Neuronal stem cell (in vitro differentiated cells): ENCODE data around the gene MAN1B1.
A peak's percentile ranks its signal among the peaks of the same experiment; 100 is the strongest.

Experiments used
- DNase-seq: peaks from one replicate; pipeline ENCODE4 v3.0.0-alpha.2; 2013; ENCODE audit warnings: low spot score
- H2AFZ ChIP-seq: one replicate; pipeline ENCODE4 v1.6.1; 2013; ENCODE audit warnings: mild to moderate bottlenecking, low read length, inconsistent platforms
- H2AK5ac ChIP-seq: 2 replicates; pipeline ENCODE4 v1.6.1; 2013; ENCODE audit warnings: low read depth, mild to moderate bottlenecking, inconsistent platforms, low read length, moderate library complexity, mixed read lengths
- H2BK120ac ChIP-seq: 2 replicates; pipeline ENCODE4 v1.6.1; 2013; ENCODE audit warnings: low read depth, mild to moderate bottlenecking, inconsistent platforms, low read length, moderate library complexity, mixed read lengths
- H2BK12ac ChIP-seq: one replicate; pipeline ENCODE4 v1.6.1; 2013; ENCODE audit warnings: low read length, inconsistent platforms
- H2BK15ac ChIP-seq: 2 replicates; pipeline ENCODE4 v1.6.1; 2013; ENCODE audit warnings: mild to moderate bottlenecking, low read length, inconsistent platforms, mixed read lengths
- H2BK5ac ChIP-seq: one replicate; pipeline ENCODE4 v1.6.1; 2013; ENCODE audit warnings: inconsistent platforms, mild to moderate bottlenecking, low read length, moderate library complexity
- H3K14ac ChIP-seq: one replicate; pipeline ENCODE4 v1.6.1; 2013; ENCODE audit warnings: low read length, inconsistent platforms
- H3K18ac ChIP-seq: 2 replicates; pipeline ENCODE4 v1.6.1; 2013; ENCODE audit warnings: low read length, inconsistent platforms
- H3K23ac ChIP-seq: 2 replicates; pipeline ENCODE4 v1.6.1; 2013; ENCODE audit warnings: low read depth, mild to moderate bottlenecking, mixed read lengths, low read length, inconsistent platforms; ENCODE audit not compliant: poor library complexity
- H3K27ac ChIP-seq: replicated peaks from 3 replicates; pipeline ENCODE4 v1.5.1; 2013; ENCODE audit warnings: low read length, inconsistent platforms
- H3K27me3 ChIP-seq, 3 experiments: 2 replicates each; pipeline ENCODE4 v1.6.1; 2013; ENCODE audit warnings: low read length in 3 of 3, mild to moderate bottlenecking in 2 of 3, inconsistent platforms in 1 of 3, low read depth in 1 of 3, mixed read lengths in 1 of 3, moderate library complexity in 1 of 3; ENCODE audit not compliant: control insufficient read depth in 3 of 3, insufficient read depth in 3 of 3
- H3K36me3 ChIP-seq, 2 donors: replicated peaks in 1 of 2; 2 replicates each; pipeline ENCODE4 v1.6.1; 2013; ENCODE audit warnings: low read length in 2 of 2; ENCODE audit not compliant: control insufficient read depth in 2 of 2, insufficient read depth in 2 of 2
- H3K4ac ChIP-seq: 2 replicates; pipeline ENCODE4 v1.6.1; 2013; ENCODE audit warnings: inconsistent platforms, mild to moderate bottlenecking, low read length, moderate library complexity
- H3K4me1 ChIP-seq, 2 donors: 1 replicate in 1 of 2; 2 replicates in 1 of 2; pipeline ENCODE4 v1.6.1; 2013; ENCODE audit warnings: low read length in 2 of 2, low read depth in 1 of 2; ENCODE audit not compliant: control insufficient read depth in 2 of 2, insufficient read depth in 1 of 2
- H3K4me2 ChIP-seq: one replicate; pipeline ENCODE4 v1.6.1; 2013; ENCODE audit warnings: mild to moderate bottlenecking, low read length, inconsistent platforms; ENCODE audit not compliant: insufficient read depth, poor library complexity, severe bottlenecking
- H3K4me3 ChIP-seq, 2 donors: 2 replicates each; pipeline ENCODE4 v1.5.1; 2013; ENCODE audit warnings: low read length in 2 of 2, mild to moderate bottlenecking in 2 of 2, inconsistent platforms in 1 of 2, moderate library complexity in 1 of 2
- H3K79me1 ChIP-seq: one replicate; pipeline ENCODE4 v1.6.1; 2013; ENCODE audit warnings: low read depth, mild to moderate bottlenecking, inconsistent platforms, low read length, moderate library complexity
- H3K9ac ChIP-seq: one replicate; pipeline ENCODE4 v1.6.1; 2013; ENCODE audit warnings: mild to moderate bottlenecking, low read depth, low read length, inconsistent platforms; ENCODE audit not compliant: poor library complexity
- H3K9me3 ChIP-seq, 2 donors: replicated peaks in 1 of 2; 2 replicates each; pipeline versions ENCODE3 to v1.6.1; 2013; ENCODE audit warnings: low read length in 2 of 2, mild to moderate bottlenecking in 2 of 2, inconsistent platforms in 1 of 2, low read depth in 1 of 2, mixed read lengths in 1 of 2, moderate library complexity in 1 of 2; ENCODE audit not compliant: control insufficient read depth in 2 of 2, insufficient read depth in 1 of 2
- H4K8ac ChIP-seq: one replicate; pipeline ENCODE4 v1.6.1; 2013; ENCODE audit warnings: low read depth, mild to moderate bottlenecking, inconsistent platforms, low read length, moderate library complexity
- H4K91ac ChIP-seq: one replicate; pipeline ENCODE4 v1.6.1; 2013; ENCODE audit warnings: low read length, low read depth, mild to moderate bottlenecking, inconsistent platforms; ENCODE audit not compliant: poor library complexity
- WGBS, 2 donors: extraction: QIAGEN DNeasy Blood & Tissue Kit; methylation state at CpG; one replicate each; pipeline ENCODE4 v1.1.7; 2013; ENCODE audit warnings: missing lambda C conversion rate in 2 of 2, mixed read lengths in 1 of 2; ENCODE audit not compliant: insufficient read length in 2 of 2, insufficient replicate concordance in 1 of 2; ENCODE audit errors: extremely low coverage in 2 of 2; 5-methylcytosine and 5-hydroxymethylcytosine counted together

Gene MAN1B1

DNA sequence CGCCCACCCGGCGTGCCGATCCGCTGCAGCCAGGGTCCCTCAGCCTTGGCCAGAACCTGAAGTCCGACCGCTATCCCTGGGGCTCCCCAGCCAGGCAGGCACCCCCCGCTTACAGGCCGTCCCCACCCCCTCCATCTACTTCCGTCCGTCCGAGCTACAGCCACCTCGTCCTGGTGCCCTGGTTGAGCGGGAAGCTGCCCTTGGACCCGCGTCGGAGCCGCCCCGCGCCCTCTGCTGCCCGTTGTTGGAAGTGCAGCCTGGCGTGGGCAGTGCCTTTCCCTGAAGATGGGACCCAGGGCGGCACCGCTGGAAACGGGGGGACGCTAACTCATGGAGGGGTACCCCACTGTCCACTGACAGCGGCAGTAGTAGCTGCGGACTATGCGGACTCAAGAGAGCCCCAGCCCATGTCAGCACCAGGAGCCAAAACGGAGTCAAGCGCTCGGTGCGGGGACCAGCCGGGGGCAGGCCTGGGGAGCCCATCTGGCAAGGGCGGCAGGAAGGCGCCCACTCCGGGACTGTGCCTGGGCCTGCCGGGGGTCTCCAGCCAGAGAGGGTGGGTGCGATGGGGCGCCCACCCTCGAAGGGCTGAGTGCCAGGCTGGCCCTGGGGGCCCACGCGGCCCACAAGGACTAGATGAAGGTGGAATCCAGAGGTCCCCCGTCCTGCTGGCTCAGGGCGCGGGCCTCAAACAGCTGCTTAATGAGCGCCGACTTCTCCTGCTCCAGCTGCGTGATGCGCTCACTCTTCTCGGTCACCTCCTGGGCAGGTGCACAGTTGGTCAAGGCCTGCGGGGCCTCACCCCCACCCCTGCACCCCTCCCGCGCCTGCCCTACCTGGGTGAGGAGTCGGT, 22.5 kb upstream of the MAN1B1 start:
- Histone ChIP-seq H3K27ac (no peak overlapping the region), H4K8ac (no peak overlapping the region), H3K4me3 (no peak overlapping the region), H4K91ac (no peak overlapping the region), H3K4me1 (peaks cover 4 to 7% of the 10 kb centered on the region in 2 donors), H2AFZ (no peak overlapping the region), H3K4ac (no peak overlapping the region), H2BK15ac (peak overlapping the region; percentile 64), H3K23ac (no peak overlapping the region), H2BK5ac (no peak overlapping the region), H3K9me3 (peaks cover 0 to 2% of the 10 kb centered on the region in 2 donors), H3K27me3 (peaks cover 0 to 5% (median 0%) of the 10 kb centered on the region in 3 experiments), H2AK5ac (peak overlapping the region; percentile 68), H2BK12ac (no peak overlapping the region), H3K4me2 (no peak overlapping the region), H2BK120ac (peak overlapping the region; percentile 41), H3K14ac (no peak overlapping the region), H3K79me1 (peaks cover 9% of the 10 kb centered on the region), H3K18ac (peak overlapping the region; percentile 2), H3K36me3 (peaks cover 3 to 30% of the 10 kb centered on the region in 2 donors), H3K9ac (peak overlapping the region; percentile 24)
- WGBS, 2 donors = no CpG with 5 or more reads among the region's 55 CpGs
- DNase-seq = no peak

- no peak overlapping the region for H2BK120ac ChIP-seq
- H3K36me3 ChIP-seq = peaks cover 3 to 30% of the 10 kb centered on the region in 2 donors
- H3K27me3 ChIP-seq = peaks cover 0 to 10% (median 3%) of the 10 kb centered on the region in 3 experiments
- H3K9me3 ChIP-seq = peaks cover 0 to 2% of the 10 kb centered on the region in 2 donors
- H3K23ac ChIP-seq = no peak overlapping the region
- H2BK12ac ChIP-seq = no peak overlapping the region
- H3K4me3 ChIP-seq = no peak overlapping the region
- WGBS, 2 donors = no CpG with 5 or more reads among the region's 12 CpGs
- H2BK5ac ChIP-seq = no peak overlapping the region
- no peak overlapping the region for H3K4ac ChIP-seq
- no peak overlapping the region for H3K9ac ChIP-seq
- peaks cover 7% of the 10 kb centered on the region in 2 donors for H3K4me1 ChIP-seq
- peaks cover 11% of the 10 kb centered on the region for H3K79me1 ChIP-seq
- no peak overlapping the region for H2AFZ ChIP-seq
- H2BK15ac ChIP-seq = no peak overlapping the region
- DNase-seq = no peak
- H4K91ac ChIP-seq = no peak overlapping the region
- no peak overlapping the region for H3K14ac ChIP-seq
- H2AK5ac ChIP-seq = peak overlapping the region; percentile 56
- no peak overlapping the region for H3K4me2 ChIP-seq
- no peak overlapping the region for H3K27ac ChIP-seq
- H3K18ac ChIP-seq = no peak overlapping the region
- H4K8ac ChIP-seq = no peak overlapping the region
Measured at GRCh38 chr9:137064880-137065164, 22.0 kb upstream of the MAN1B1 start.

- Histone ChIP-seq H4K91ac (no peak overlapping the region), H3K4me1 (peaks cover 7% of the 10 kb centered on the region in 2 donors), H3K27me3 (peaks cover 0 to 10% (median 3%) of the 10 kb centered on the region in 3 experiments), H2BK120ac (no peak overlapping the region), H3K27ac (no peak overlapping the region), H3K79me1 (peaks cover 11% of the 10 kb centered on the region), H3K23ac (peak overlapping the region; percentile 73), H3K4me2 (no peak overlapping the region), H2AK5ac (peak overlapping the region; percentile 28), H2BK5ac (no peak overlapping the region), H2BK15ac (no peak overlapping the region), H2BK12ac (no peak overlapping the region), H3K14ac (no peak overlapping the region), H3K18ac (no peak overlapping the region), H4K8ac (peak overlapping the region; percentile 17), H3K4ac (no peak overlapping the region), H3K9ac (no peak overlapping the region), H2AFZ (no peak overlapping the region), H3K4me3 (no peak overlapping the region), H3K9me3 (peaks cover 0 to 2% of the 10 kb centered on the region in 2 donors), H3K36me3 (peaks cover 3 to 30% of the 10 kb centered on the region in 2 donors)
- no peak for DNase-seq
- WGBS, 2 donors = no CpG with 5 or more reads among the region's 23 CpGs
Measured at GRCh38 chr9:137065336-137065967, 21.3 kb upstream of the MAN1B1 start.
